ENCODE data around the gene NT5M.

Gene NT5M

DNA sequence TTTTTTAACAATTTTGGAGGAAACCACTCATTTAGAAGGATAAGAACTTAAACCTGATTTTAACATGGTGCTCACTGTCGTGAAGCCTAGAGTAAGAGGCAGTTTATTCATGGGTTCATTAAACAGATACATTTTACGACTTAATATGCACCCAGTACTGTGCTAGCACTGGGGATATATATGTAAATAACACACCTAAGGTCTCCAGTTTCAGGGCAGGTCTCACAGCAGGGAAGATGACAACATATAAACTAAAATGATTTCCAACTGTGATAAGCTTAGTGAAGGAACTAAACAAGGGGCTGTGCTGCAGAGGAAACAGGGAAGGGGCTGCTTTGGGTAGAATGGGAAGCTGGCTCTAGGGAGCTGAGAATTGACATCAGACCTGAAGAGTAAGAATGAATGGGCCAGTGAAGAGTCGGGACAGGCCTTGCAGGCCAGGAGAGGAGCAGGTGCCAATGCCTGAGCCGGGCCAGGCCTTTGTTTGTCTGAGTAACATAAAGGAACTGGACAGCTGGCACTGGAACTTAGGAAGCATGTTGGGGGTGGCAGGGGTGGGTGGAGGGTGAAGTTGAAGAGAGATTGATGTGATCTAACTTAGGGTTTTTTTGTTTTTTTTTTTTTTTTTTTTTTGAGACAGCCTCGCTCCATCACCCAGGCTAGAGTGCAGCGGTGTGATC lies 12.1 kb downstream of the NT5M start:
- no peak overlapping the region for H3K4me3 ChIP-seq (ENCODE audit: control insufficient read depth, low read depth, low read length)
- TF ChIP-seq, protein P1, sequence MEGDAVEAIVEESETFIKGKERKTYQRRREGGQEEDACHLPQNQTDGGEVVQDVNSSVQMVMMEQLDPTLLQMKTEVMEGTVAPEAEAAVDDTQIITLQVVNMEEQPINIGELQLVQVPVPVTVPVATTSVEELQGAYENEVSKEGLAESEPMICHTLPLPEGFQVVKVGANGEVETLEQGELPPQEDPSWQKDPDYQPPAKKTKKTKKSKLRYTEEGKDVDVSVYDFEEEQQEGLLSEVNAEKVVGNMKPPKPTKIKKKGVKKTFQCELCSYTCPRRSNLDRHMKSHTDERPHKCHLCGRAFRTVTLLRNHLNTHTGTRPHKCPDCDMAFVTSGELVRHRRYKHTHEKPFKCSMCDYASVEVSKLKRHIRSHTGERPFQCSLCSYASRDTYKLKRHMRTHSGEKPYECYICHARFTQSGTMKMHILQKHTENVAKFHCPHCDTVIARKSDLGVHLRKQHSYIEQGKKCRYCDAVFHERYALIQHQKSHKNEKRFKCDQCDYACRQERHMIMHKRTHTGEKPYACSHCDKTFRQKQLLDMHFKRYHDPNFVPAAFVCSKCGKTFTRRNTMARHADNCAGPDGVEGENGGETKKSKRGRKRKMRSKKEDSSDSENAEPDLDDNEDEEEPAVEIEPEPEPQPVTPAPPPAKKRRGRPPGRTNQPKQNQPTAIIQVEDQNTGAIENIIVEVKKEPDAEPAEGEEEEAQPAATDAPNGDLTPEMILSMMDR (conservative IDR thresholded peaks at IDR 0.05; ENCODE audit: control insufficient read depth, insufficient read depth, low read depth, low read length), result no peak
- no peak for DNase-seq (ENCODE audit: low read depth)

DNA sequence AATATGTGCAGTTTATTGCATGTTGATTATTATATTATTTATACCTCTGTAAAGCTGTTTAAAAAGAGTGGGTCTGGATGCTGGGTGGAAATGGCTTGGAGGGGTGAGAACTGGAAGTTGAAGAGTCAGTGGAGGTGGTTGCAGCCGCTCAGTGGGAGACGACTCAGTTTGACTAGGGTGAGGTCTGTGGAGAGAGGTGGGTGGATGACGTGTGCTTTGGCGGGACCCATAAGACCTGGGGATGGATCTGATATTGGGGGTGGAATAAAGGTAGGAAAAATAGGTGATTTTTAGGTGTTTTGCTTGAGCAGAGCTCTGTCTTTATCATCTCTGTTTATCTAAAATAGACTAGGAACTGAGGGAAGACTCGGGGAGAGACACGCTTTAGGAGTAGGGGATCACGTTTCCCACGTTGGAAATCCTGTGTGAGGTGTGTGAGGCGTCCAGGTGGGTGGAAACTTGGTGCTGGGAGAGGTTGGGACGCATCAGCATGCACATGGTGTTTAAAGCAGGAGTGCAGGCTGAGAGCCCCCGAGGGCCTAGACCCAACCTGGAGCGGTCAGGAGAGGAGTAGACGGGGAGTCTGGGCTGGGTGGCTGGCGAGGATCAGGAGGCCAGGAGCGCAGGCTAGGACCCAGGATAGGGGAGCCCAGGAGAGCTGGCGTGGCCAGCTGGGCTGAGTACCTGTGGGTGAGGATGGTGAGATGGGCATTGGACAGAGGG lies 17.2 kb downstream of the NT5M start:
- TF ChIP-seq, protein P1 (conservative IDR thresholded peaks at IDR 0.05; ENCODE audit: control insufficient read depth, insufficient read depth, low read depth, low read length), result no peak
- no peak for DNase-seq (ENCODE audit: low read depth)

DNA sequence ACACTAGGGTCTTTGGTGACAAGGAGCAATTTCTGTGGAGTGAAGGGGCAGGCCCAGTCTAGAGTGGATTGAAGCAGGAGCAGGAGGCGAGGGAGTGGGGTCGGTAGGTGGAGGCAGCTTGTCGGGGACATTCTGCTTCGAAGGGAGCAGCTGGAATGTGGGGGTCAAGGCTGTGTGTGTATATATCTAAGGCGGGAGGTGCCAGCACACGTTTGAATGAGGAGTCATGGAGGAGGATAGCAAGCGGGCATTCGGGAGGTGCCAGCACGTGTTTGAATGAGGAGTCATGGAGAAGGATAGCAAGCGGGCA lies 17.7 kb downstream of the NT5M start:
- DNase-seq (ENCODE audit: low read depth), result no peak
- TF ChIP-seq, protein P1 (conservative IDR thresholded peaks at IDR 0.05; ENCODE audit: control insufficient read depth, insufficient read depth, low read depth, low read length), result no peak
- H3K4me3 ChIP-seq (ENCODE audit: control insufficient read depth, low read depth, low read length), result no peak overlapping the region

More for the DNA sequence above, 17.2 kb downstream of the NT5M start:
- H3K4me3 ChIP-seq (ENCODE audit: control insufficient read depth, low read depth, low read length), result no peak overlapping the region

DNA sequence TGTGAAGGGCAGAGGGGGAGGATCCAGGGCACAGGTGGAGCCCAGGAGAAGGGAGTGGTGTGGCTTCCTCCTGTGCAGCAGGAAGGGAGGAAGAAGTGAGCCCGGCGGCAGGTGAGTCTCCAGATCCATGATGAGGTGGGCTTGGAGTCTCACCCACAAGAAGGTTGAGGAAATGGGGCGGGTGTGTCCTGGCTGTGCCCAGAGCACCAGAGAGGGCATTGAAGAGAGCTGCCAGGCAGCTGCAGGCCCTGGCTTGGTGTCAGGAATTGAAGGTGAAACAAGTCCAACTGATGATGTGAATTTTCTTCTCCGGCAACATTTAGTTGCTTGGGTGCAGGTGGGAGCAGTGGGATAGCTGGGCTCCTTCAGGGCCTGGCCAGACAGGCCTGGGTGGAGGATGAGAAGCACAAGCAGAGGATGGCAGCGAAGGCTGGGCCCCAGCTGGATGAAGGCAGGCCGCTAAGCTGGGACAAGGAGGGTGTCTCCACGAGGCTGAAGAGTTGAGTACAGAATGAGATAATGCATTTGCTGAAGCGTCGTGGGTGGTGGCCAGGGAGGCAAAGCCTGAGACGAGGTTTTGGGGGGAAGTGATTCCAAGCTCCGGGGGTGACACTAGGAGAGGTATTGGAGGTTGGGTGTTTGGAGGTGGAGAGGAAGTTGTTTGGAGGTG lies 18.3 kb downstream of the NT5M start:
- no peak overlapping the region for H3K4me3 ChIP-seq (ENCODE audit: control insufficient read depth, low read depth, low read length)
- TF ChIP-seq, protein P1 (conservative IDR thresholded peaks at IDR 0.05; ENCODE audit: control insufficient read depth, insufficient read depth, low read depth, low read length), result no peak
- no peak for DNase-seq (ENCODE audit: low read depth)

DNA sequence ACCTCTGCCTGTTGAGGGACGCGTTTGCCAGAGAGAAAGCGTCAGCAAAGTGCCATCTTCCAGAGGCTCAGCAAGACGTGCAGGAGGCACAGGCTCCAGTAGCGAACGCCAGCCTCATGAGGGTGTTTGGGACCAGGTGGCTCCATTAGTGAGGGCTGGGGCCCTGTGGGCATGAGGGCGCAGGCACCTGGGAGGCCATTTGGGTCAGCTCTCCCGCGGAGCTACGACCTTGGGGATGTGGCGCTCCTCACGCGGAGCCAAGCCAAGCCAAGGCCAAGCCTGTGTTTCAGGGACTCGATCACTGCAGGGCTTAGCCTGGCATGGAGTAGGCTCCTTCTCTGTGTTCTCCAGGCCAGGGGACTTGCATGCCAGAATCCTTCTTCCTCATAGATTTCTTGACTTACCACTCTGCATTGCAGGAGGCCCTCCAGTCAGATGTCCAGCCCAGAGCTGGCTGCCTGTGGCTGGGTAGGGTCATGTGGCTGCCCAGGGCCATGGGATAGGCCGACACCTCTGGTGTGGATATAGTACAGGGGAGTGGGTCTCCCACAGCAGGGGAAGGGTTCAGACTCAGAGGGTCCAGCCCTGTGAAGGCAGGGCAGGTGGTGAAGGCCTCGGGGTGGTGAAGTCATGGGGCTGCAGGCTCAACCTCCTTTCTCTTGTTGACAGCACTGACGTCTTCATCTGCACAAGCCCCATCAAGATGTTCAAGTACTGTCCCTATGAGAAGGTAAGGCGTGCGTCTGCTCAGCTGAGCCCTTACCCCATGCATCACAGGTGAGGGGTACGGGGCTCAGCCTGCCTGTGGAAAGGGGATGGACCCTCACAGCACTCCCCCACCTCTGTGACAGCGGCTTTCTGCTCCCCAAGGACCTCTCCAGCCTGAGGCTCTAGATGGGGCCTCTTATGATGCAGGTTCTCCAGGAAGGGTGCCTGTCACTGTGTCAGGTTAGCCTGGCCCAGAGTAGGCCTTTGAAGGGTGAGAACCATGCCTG lies 19.6 kb downstream of the NT5M start:
- DNase-seq (ENCODE audit: low read depth), result no peak
- TF ChIP-seq, protein P1 (conservative IDR thresholded peaks at IDR 0.05; ENCODE audit: control insufficient read depth, insufficient read depth, low read depth, low read length), result no peak

DNA sequence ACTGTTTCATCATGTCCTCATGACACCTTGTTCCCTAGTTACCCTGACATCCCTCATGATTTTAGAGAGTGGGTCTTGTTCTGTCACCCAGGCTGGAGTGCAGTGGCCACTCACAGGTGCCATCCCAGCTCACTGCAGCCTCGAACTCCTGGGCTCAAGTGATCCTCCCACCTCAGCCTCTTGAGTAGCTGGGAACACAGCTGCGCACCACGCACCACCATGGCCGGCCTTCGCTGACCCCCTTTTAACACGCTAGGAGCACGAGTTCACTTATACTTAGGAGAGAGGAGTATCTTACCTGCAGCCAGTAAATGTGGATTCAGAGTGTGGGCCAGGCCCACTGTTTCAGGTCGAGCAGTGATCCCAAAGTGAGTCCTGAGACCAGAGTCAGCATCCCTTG lies 21.4 kb downstream of the NT5M start:
- no peak for DNase-seq (ENCODE audit: low read depth)
- H3K4me3 ChIP-seq (ENCODE audit: control insufficient read depth, low read depth, low read length), result no peak overlapping the region
- TF ChIP-seq, protein P1 (conservative IDR thresholded peaks at IDR 0.05; ENCODE audit: control insufficient read depth, insufficient read depth, low read depth, low read length), result no peak

More for the DNA sequence above, 19.6 kb downstream of the NT5M start:
- no peak overlapping the region for H3K4me3 ChIP-seq (ENCODE audit: control insufficient read depth, low read depth, low read length)
